Osteocyte (in vitro differentiated cells): Measurements from ENCODE around the gene WIPI1. TPM values are rescaled to one million over a fixed set of nuclear protein-coding genes. Genes with fewer than 3 reads are reported as not detected.

Experiments used
- DNase-seq: peaks from one replicate; pipeline ENCODE4 v3.0.0; 2021; ENCODE audit warnings: mixed read lengths; ENCODE audit not compliant: unreplicated experiment; ENCODE audit errors: extremely low spot score
- H3K27ac Mint-ChIP-seq: one replicate; pipeline ENCODE4 v1.8.0; 2021; ENCODE audit warnings: mild to moderate bottlenecking, mixed read lengths; ENCODE audit not compliant: unreplicated experiment
- H3K27me3 Mint-ChIP-seq: one replicate; pipeline ENCODE4 v1.8.0; 2021; ENCODE audit warnings: mixed read lengths; ENCODE audit not compliant: unreplicated experiment
- H3K36me3 Mint-ChIP-seq: one replicate; pipeline ENCODE4 v1.8.0; 2021; ENCODE audit warnings: mixed read lengths; ENCODE audit not compliant: unreplicated experiment
- H3K4me1 Mint-ChIP-seq: one replicate; pipeline ENCODE4 v1.8.0; 2021; ENCODE audit warnings: mixed read lengths; ENCODE audit not compliant: unreplicated experiment
- H3K4me3 Mint-ChIP-seq: one replicate; pipeline ENCODE4 v1.8.0; 2021; ENCODE audit warnings: mild to moderate bottlenecking, moderate library complexity, mixed read lengths; ENCODE audit not compliant: unreplicated experiment
- H3K9me3 Mint-ChIP-seq: one replicate; pipeline ENCODE4 v1.8.0; 2021; ENCODE audit warnings: mixed read lengths; ENCODE audit not compliant: unreplicated experiment
- CTCF ChIP-seq: fragments of 200-600 bp; sonication (generic); IDR thresholded peaks from 2 replicates; pipeline ENCODE4 v1.5.0; 2021; ENCODE audit warnings: antibody characterized with exemption, mild to moderate bottlenecking, moderate library complexity
- total RNA-seq: library from RNA; stranded (reverse); gene quantifications from 2 replicates; pipeline ENCODE4 v1.2.1, GENCODE V29; 2021

The WIPI1 gene
- total RNA-seq, 1 donor from 2014 or later, result 74.5 TPM

- Mint-ChIP-seq H3K9me3 (no peaks in the 10 kb centered on the region), H3K27me3 (no peaks in the 10 kb centered on the region), H3K27ac (peak overlapping the region; percentile 58), H3K4me1 (peaks cover 39% of the 10 kb centered on the region), H3K36me3 (no peaks in the 10 kb centered on the region), H3K4me3 (no peak overlapping the region)
- no peak for DNase-seq
- TF ChIP-seq CTCF, result no peak
These were observed 73.6 kb downstream of the WIPI1 start for GRCh38 chr17:68383443-68384321.

GRCh38 chr17:68383120-68383442 lies 74.2 kb downstream of the WIPI1 start:
- H3K27me3 Mint-ChIP-seq, result no peaks in the 10 kb centered on the region
- no peak for DNase-seq
- H3K4me3 Mint-ChIP-seq, result no peak overlapping the region
- no peak overlapping the region for H3K27ac Mint-ChIP-seq
- peaks cover 44% of the 10 kb centered on the region for H3K4me1 Mint-ChIP-seq
- no peak for TF ChIP-seq CTCF
- no peaks in the 10 kb centered on the region for H3K36me3 Mint-ChIP-seq
- H3K9me3 Mint-ChIP-seq, result no peaks in the 10 kb centered on the region

GRCh38 chr17:68382582-68383085 lies 74.7 kb downstream of the WIPI1 start:
- H3K27me3 Mint-ChIP-seq, result no peaks in the 10 kb centered on the region
- DNase-seq, result no peak
- H3K27ac Mint-ChIP-seq, result no peak overlapping the region
- H3K4me1 Mint-ChIP-seq, result peaks cover 48% of the 10 kb centered on the region
- H3K36me3 Mint-ChIP-seq, result no peaks in the 10 kb centered on the region
- no peak for TF ChIP-seq CTCF
- H3K4me3 Mint-ChIP-seq, result no peak overlapping the region
- no peaks in the 10 kb centered on the region for H3K9me3 Mint-ChIP-seq

GRCh38 chr17:68381076-68381900 lies 76.0 kb downstream of the WIPI1 start:
- H3K9me3 Mint-ChIP-seq, result no peaks in the 10 kb centered on the region
- no peak overlapping the region for H3K4me3 Mint-ChIP-seq
- TF ChIP-seq CTCF, result no peak
- DNase-seq, result no peak
- no peaks in the 10 kb centered on the region for H3K36me3 Mint-ChIP-seq
- H3K4me1 Mint-ChIP-seq, result peaks cover 53% of the 10 kb centered on the region
- H3K27me3 Mint-ChIP-seq, result no peaks in the 10 kb centered on the region
- no peak overlapping the region for H3K27ac Mint-ChIP-seq
